GM19372 (cell line): ENCODE data around the gene INPP5A.
"Not testable (repeated sequence)": the region's sequence is repeated elsewhere in the genome, so short reads cannot be mapped to it uniquely, and the experiment has no call there.

Source experiments
- ATAC-seq: cut with Tn5 transposase; IDR thresholded peaks from one replicate; pipeline ENCODE4 v1.9.1; 2021; ENCODE audit warnings: mild to moderate bottlenecking, low read depth, moderate library complexity; ENCODE audit not compliant: unreplicated experiment

The INPP5A gene

GRCh38 chr10:132591166-132591971, 53.8 kb downstream of the INPP5A start:
- no peak for ATAC-seq

- no peak for ATAC-seq
Measured at GRCh38 chr10:132592790-132593383, 55.3 kb downstream of the INPP5A start.

- peak; percentile 52 for ATAC-seq
Measured at GRCh38 chr10:132593389-132593788, 55.8 kb downstream of the INPP5A start.

GRCh38 chr10:132593900-132594876, 56.6 kb downstream of the INPP5A start:
- ATAC-seq, result peak; percentile 74

GRCh38 chr10:132595021-132595420, 57.4 kb downstream of the INPP5A start:
- ATAC-seq, result no peak

- ATAC-seq, result no peak
Measured at GRCh38 chr10:132595854-132596253, 58.3 kb downstream of the INPP5A start.

- ATAC-seq, result no peak
Measured at GRCh38 chr10:132596742-132597279, 59.2 kb downstream of the INPP5A start.

- no peak for ATAC-seq
Measured at GRCh38 chr10:132597654-132598053, 60.1 kb downstream of the INPP5A start.

GRCh38 chr10:132599023-132599618, 61.5 kb downstream of the INPP5A start:
- not testable (repeated sequence) for ATAC-seq

GRCh38 chr10:132599732-132600131, 62.1 kb downstream of the INPP5A start:
- ATAC-seq, result no peak

GRCh38 chr10:132600416-132600815, 62.8 kb downstream of the INPP5A start:
- ATAC-seq, result no peak

GRCh38 chr10:132601567-132601966, 64.0 kb downstream of the INPP5A start:
- no peak for ATAC-seq

GRCh38 chr10:132602614-132603013, 65.0 kb downstream of the INPP5A start:
- no peak for ATAC-seq

- no peak for ATAC-seq
Measured at GRCh38 chr10:132603851-132604533, 66.4 kb downstream of the INPP5A start.

- no peak for ATAC-seq
Measured at GRCh38 chr10:132604686-132605085, 67.1 kb downstream of the INPP5A start.

GRCh38 chr10:132605390-132605789, 67.8 kb downstream of the INPP5A start:
- no peak for ATAC-seq

GRCh38 chr10:132606031-132606491, 68.5 kb downstream of the INPP5A start:
- no peak for ATAC-seq

- ATAC-seq, result no peak
Measured at GRCh38 chr10:132606536-132607316, 69.1 kb downstream of the INPP5A start.

- no peak for ATAC-seq
Measured at GRCh38 chr10:132607491-132607890, 69.9 kb downstream of the INPP5A start.
